Esophagus muscularis mucosa (tissue), 4 donors: Measurements from ENCODE around the gene MYO16. TPM values are rescaled to one million over a fixed set of nuclear protein-coding genes. Genes with fewer than 3 reads are reported as not detected.

Source experiments
- DNase-seq: peaks from one replicate; pipeline ENCODE4 v3.0.0-alpha.2; 2017; ENCODE audit errors: extremely low spot score
- H3K27ac ChIP-seq, 4 donors: fragments of 200-600 bp; sonication (generic); replicated peaks in 1 of 4; 1 replicate in 3 of 4; 2 replicates in 1 of 4; pipeline ENCODE4 v1.5.1; 2016 to 2019; ENCODE audit warnings: mild to moderate bottlenecking in 1 of 4
- H3K27me3 ChIP-seq, 4 donors: fragments of 200-600 bp; sonication (generic); one replicate each; pipeline versions ENCODE4 v1.5.1 to v1.6.0; 2016 to 2019
- H3K36me3 ChIP-seq, 4 donors: fragments of 200-600 bp; sonication (generic); one replicate each; pipeline ENCODE4 v1.5.1; 2016 to 2019
- H3K4me1 ChIP-seq, 4 donors: fragments of 200-600 bp; sonication (generic); one replicate each; pipeline ENCODE4 v1.5.1; 2016 to 2019
- H3K4me3 ChIP-seq, 4 donors: fragments of 200-600 bp; sonication (generic); 1 replicate in 2 of 4; 2 replicates in 2 of 4; pipeline ENCODE4 v1.5.1; 2016 to 2019; ENCODE audit warnings: mild to moderate bottlenecking in 4 of 4, moderate library complexity in 1 of 4
- H3K9me3 ChIP-seq, 4 donors: fragments of 200-600 bp; sonication (generic); 1 replicate in 3 of 4; 2 replicates in 1 of 4; pipeline ENCODE4 v1.5.1; 2016 to 2019
- EP300 ChIP-seq: sonication (generic); formaldehyde crosslinking; IDR thresholded peaks from one replicate; pipeline ENCODE4 v1.6.1; 2017; ENCODE audit warnings: antibody characterized with exemption
- POLR2A ChIP-seq: fragments of 450-650 bp; IDR thresholded peaks from one replicate; pipeline ENCODE4 v1.6.1; 2017; ENCODE audit warnings: antibody characterized with exemption, moderate library complexity, mild to moderate bottlenecking, low read depth
- POLR2AphosphoS5 ChIP-seq, 2 donors: sonication (generic); formaldehyde crosslinking; IDR thresholded peaks; one replicate each; pipeline ENCODE4 v1.6.1; 2017; ENCODE audit warnings: antibody characterized with exemption in 2 of 2
- WGBS: methylation state at CpG from one replicate; pipeline ENCODE4 v1.1.5; 2018; 5-methylcytosine and 5-hydroxymethylcytosine counted together
- intact Hi-C: fragments of 100-400 bp; cut with DNase I; formaldehyde crosslinking; loops from one replicate; pipeline ENCODE4 v1.15.1; 2023
- total RNA-seq, 4 donors: library from RNA; depleted of rRNA; stranded (reverse); fragments of >200 nt; gene quantifications; one replicate each; pipeline versions ENCODE4 v1.1.0 to v1.2.1, GENCODE V29; 2016
- TF ChIP-seq, protein P1 (sequence below), 3 experiments: fragments of 200-600 bp in 2 of 3; fragments of 450-650 bp in 1 of 3; sonication (generic) in 2 of 3; IDR thresholded peaks; one replicate each; pipeline ENCODE4 v1.5.1; 2017 to 2019; ENCODE audit warnings: antibody characterized with exemption in 3 of 3, mild to moderate bottlenecking in 2 of 3, moderate library complexity in 1 of 3

Gene MYO16
- total RNA-seq, 4 donors from 2014 or later: 1.2 to 3.7 (median 1.8) TPM

- no peak for TF ChIP-seq POLR2AphosphoS5 (IDR thresholded peaks at IDR 0.05)
- H3K4me1 ChIP-seq: no peaks in the 10 kb centered on the region
- H3K36me3 ChIP-seq: no peaks in the 10 kb centered on the region
- H3K27ac ChIP-seq: no peak overlapping the region
- H3K27me3 ChIP-seq: no peaks in the 10 kb centered on the region
- H3K4me3 ChIP-seq: no peak overlapping the region
- 74% methylated on average over 5 of the region's 5 CpGs for WGBS
- intact Hi-C loops: no loop called here
- peaks cover 0 to 5% (median 0%) of the 10 kb centered on the region in 4 donors for H3K9me3 ChIP-seq
- no peak for DNase-seq
Observed at GRCh38 chr13:108741930-108742329, 112.5 kb downstream of the MYO16 start.

- WGBS: 88% methylated on average over 2 of the region's 2 CpGs
- H3K4me1 ChIP-seq: no peaks in the 10 kb centered on the region
- no peaks in the 10 kb centered on the region for H3K27me3 ChIP-seq
- H3K4me3 ChIP-seq: no peak overlapping the region
- H3K9me3 ChIP-seq: peaks cover 0 to 5% (median 0%) of the 10 kb centered on the region in 4 donors
- no peaks in the 10 kb centered on the region for H3K36me3 ChIP-seq
- no peak for DNase-seq
- H3K27ac ChIP-seq: no peak overlapping the region
- TF ChIP-seq EP300 (no peak), POLR2AphosphoS5 (IDR thresholded peaks at IDR 0.05) (no peak), POLR2A (no peak)
- TF ChIP-seq, protein P1, sequence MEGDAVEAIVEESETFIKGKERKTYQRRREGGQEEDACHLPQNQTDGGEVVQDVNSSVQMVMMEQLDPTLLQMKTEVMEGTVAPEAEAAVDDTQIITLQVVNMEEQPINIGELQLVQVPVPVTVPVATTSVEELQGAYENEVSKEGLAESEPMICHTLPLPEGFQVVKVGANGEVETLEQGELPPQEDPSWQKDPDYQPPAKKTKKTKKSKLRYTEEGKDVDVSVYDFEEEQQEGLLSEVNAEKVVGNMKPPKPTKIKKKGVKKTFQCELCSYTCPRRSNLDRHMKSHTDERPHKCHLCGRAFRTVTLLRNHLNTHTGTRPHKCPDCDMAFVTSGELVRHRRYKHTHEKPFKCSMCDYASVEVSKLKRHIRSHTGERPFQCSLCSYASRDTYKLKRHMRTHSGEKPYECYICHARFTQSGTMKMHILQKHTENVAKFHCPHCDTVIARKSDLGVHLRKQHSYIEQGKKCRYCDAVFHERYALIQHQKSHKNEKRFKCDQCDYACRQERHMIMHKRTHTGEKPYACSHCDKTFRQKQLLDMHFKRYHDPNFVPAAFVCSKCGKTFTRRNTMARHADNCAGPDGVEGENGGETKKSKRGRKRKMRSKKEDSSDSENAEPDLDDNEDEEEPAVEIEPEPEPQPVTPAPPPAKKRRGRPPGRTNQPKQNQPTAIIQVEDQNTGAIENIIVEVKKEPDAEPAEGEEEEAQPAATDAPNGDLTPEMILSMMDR (IDR thresholded peaks at IDR 0.05): no peak
- intact Hi-C loops: no loop called here
Observed at GRCh38 chr13:108742701-108743451, 113.5 kb downstream of the MYO16 start.

DNA sequence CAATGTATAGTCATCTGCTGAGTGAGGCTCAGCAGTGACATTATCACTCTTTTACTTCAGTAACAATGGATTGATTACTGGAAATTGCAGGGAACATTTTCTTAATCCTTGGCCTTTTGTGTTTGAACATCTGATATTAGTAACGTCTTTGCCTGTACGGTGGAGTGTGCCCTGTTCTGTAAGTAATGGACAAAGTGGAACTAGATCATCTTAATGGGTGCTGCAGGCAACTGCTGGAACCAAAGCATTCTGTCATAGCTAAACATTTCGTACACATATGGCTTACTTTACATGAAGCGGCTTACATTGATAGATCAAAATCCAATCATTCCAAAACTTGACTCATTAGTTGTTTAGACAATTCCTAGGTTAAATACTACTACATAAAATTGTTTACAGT lies 114.1 kb downstream of the MYO16 start:
- no peak overlapping the region for H3K4me3 ChIP-seq
- 73% methylated on average over 4 of the region's 4 CpGs for WGBS
- H3K27me3 ChIP-seq: no peaks in the 10 kb centered on the region
- DNase-seq: no peak
- H3K27ac ChIP-seq: no peak overlapping the region
- intact Hi-C loops: no loop called here
- no peaks in the 10 kb centered on the region for H3K4me1 ChIP-seq
- TF ChIP-seq POLR2AphosphoS5 (IDR thresholded peaks at IDR 0.05): no peak
- no peak for TF ChIP-seq POLR2A
- no peak for TF ChIP-seq EP300
- TF ChIP-seq, protein P1 (IDR thresholded peaks at IDR 0.05): no peak
- H3K9me3 ChIP-seq: peaks cover 0 to 5% (median 0%) of the 10 kb centered on the region in 4 donors
- H3K36me3 ChIP-seq: no peaks in the 10 kb centered on the region

GRCh38 chr13:108747843-108748242 lies 118.4 kb downstream of the MYO16 start:
- intact Hi-C loops: no loop called here
- Histone ChIP-seq H3K4me3 (no peak overlapping the region), H3K27me3 (no peaks in the 10 kb centered on the region), H3K27ac (no peak overlapping the region), H3K4me1 (no peaks in the 10 kb centered on the region), H3K36me3 (no peaks in the 10 kb centered on the region), H3K9me3 (no peaks in the 10 kb centered on the region)
- TF ChIP-seq EP300 (no peak), POLR2AphosphoS5 (IDR thresholded peaks at IDR 0.05) (no peak), POLR2A (no peak)
- TF ChIP-seq, protein P1 (IDR thresholded peaks at IDR 0.05): no peak
- 66% methylated on average over 1 of the region's 1 CpG for WGBS
- no peak for DNase-seq

GRCh38 chr13:108752276-108752675 lies 122.9 kb downstream of the MYO16 start:
- H3K4me1 ChIP-seq: no peaks in the 10 kb centered on the region
- no peaks in the 10 kb centered on the region for H3K27me3 ChIP-seq
- no peak overlapping the region for H3K4me3 ChIP-seq
- H3K36me3 ChIP-seq: no peaks in the 10 kb centered on the region
- DNase-seq: no peak
- H3K27ac ChIP-seq: no peak overlapping the region
- TF ChIP-seq EP300 (no peak), POLR2AphosphoS5 (IDR thresholded peaks at IDR 0.05) (no peak), POLR2A (no peak)
- TF ChIP-seq, protein P1 (IDR thresholded peaks at IDR 0.05): no peak
- intact Hi-C loops: no loop called here
- no peaks in the 10 kb centered on the region for H3K9me3 ChIP-seq
- WGBS: 50% methylated on average over 4 of the region's 4 CpGs
